ENCODE measurements around the gene PNMA8A.
A peak's percentile ranks its signal among the peaks of the same experiment; 100 is the strongest.
"Not testable (repeated sequence)": the region's sequence is repeated elsewhere in the genome, so short reads cannot be mapped to it uniquely, and the experiment has no call there.

The PNMA8A gene

GRCh38 chr19:46461537-46461936, 9.8 kb downstream of the PNMA8A start:
- no peak for DNase-seq

- no peak for DNase-seq
These were observed 10.4 kb downstream of the PNMA8A start for GRCh38 chr19:46460981-46461380.

DNA sequence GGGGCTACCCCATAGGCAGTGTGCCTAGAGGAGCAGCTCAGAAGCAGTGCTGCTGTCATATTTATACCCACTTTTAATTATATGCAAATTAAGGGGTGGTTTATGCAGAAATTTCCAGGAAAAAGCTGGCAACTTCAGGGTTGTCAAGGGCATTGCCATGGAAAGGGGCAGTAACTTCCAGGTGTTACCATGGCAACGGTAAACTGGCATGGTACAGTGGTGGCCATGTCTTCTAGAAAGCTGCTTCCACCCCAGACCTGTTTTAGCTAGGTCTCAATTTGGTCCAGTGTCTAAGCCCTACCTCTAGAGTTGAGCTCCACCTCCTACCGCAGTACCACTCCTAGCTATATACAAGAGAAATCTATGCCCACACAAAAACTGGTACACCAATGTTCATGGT, 11.3 kb downstream of the PNMA8A start:
- no peak for DNase-seq

GRCh38 chr19:46456930-46457329, 14.4 kb downstream of the PNMA8A start:
- no peak for DNase-seq

GRCh38 chr19:46454244-46454643, 17.1 kb downstream of the PNMA8A start:
- no peak for DNase-seq

DNA sequence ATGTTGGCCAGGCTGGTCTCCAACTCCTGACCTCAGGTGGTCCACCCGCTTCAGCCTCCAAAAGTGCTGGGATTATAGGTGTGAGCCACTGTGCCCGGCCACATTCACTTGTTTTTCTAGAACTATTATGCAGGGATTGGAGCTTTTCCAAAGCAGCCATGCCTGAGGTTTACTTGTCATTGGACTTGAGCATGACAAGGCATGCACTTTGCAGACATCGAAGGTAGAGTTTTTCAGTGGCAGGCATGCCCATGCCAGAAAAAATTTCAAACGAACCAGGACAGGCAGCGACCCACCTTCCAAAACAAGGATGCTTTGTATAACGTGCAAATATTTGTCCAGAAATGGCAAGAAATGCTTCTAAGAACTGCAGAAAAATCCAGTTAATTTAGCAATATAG, 17.7 kb downstream of the PNMA8A start:
- no peak for DNase-seq

DNA sequence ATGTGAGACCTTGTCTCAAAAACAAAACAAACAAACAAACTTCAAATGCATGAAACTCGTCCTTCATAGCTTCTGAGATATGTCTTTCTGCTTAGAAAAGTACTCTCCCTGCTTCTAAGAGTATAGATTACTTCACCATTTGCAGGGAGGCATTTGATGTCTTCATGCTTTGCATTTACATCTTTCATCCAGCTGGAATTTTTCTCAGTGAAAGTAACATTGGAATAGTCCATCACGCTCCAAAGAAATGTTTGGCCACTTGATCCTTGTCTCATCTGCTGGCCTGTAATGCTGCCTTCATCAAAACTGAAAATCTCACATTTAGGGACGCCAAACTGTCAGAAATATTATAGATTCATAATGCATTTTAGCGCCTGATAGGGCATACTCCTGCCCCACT, 19.2 kb downstream of the PNMA8A start:
- DNase-seq: no peak

- DNase-seq: no peak
These were observed 20.0 kb downstream of the PNMA8A start for GRCh38 chr19:46451352-46451751.

DNA sequence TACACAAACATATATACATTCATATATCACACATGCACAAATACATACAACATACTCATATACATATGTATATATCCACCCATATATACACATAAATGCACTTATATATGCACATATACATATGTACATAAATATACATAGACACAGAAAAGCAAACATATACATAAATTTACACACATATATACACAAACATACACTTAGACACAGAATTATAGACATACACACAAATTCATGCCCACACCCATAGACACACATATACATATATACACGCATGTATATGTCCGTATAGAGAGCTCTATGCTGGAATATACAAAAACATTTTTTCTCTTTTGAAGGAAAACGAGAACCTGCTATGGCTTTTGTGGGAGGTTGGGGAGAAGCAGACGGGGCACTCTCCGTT, 20.6 kb downstream of the PNMA8A start:
- DNase-seq: no peak

- no peak for DNase-seq
These were observed 22.1 kb downstream of the PNMA8A start for GRCh38 chr19:46449228-46449627.

GRCh38 chr19:46448601-46449000, 22.8 kb downstream of the PNMA8A start:
- DNase-seq: no peak

DNA sequence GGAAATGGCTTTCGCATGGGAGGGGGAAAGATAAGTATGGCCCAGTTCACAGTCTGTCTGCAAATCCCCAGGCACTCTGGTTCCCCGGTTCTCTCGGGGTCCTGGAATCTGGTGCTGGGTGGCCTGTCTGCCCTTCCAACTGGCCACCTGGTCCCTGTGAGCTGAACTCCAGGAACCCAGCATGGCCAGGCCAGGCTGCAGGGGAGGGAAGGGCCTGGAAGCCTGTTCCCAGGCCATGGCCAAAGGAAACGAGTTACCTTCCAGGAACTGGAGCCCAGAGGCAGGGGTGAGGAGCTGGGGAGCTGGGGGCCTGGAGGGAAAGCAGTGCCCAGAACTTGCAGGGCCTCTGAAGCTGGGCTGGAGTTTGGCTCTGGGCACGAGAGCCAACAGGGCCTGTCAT, 23.5 kb downstream of the PNMA8A start:
- no peak for DNase-seq

GRCh38 chr19:46447006-46447405, 24.4 kb downstream of the PNMA8A start:
- DNase-seq: no peak

GRCh38 chr19:46446021-46446420, 25.3 kb downstream of the PNMA8A start:
- no peak for DNase-seq

GRCh38 chr19:46442808-46443450, 28.4 kb downstream of the PNMA8A start:
- no peak for DNase-seq

- no peak for DNase-seq
These were observed 29.5 kb downstream of the PNMA8A start for GRCh38 chr19:46441866-46442265.

- not testable (repeated sequence) for DNase-seq
These were observed 35.7 kb downstream of the PNMA8A start for GRCh38 chr19:46435689-46436088.

DNA sequence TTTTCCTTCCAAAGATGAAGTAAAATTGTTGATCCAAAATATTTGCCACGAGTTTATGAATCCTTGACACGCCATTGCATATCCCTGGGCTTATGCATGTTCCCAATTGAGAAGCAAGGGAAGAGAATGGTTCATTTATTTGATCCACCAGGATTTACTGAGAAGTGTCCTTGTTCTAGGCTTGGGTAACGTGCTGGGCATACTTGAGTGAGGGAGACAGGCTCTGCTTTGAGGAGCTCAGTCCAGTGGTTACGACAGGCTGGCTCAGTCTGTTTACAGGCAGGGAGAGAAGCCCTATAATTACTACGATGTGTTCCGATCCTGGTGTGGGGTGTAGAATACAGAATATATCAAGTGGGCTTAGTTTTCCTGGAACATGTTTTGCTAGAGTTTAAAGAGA, 36.4 kb downstream of the PNMA8A start:
- no peak for DNase-seq

GRCh38 chr19:46433470-46433869, 37.9 kb downstream of the PNMA8A start:
- not testable (repeated sequence) for DNase-seq

- DNase-seq: no peak
These were observed 39.5 kb downstream of the PNMA8A start for GRCh38 chr19:46431824-46432223.

DNA sequence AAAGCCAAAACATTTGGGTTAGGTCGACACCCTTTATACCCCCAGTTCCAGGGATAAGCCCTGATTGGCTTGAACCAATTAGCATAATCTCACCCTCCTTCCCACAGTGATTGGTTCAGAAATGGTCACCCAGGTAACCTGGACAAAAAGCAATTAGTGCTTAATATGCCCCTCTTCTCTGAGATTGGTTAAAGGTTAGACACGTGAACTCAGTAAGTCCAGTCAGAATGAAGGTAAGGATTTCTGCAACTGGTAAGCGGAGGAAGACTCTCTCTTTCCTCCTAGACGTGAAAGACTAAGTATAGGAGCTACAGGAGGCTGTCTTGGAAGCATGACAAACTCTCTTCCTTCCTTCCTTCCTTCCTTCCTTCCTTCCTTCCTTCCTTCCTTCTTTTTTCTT, 41.4 kb downstream of the PNMA8A start:
- DNase-seq: no peak

GRCh38 chr19:46428239-46429135, 42.9 kb downstream of the PNMA8A start, which contains the start of gene PNMA8C:
Gene PNMA8C (minus strand): TSS chr19:46428936. CDS start chr19:46428359, 577 bp downstream.
- DNase-seq: peak; percentile 63

GRCh38 chr19:46427518-46428045, 43.8 kb downstream of the PNMA8A start:
- no peak for DNase-seq
